Left kidney (tissue), 2 donors: ENCODE results near the gene ZDHHC22. TPM values are rescaled to one million over a fixed set of nuclear protein-coding genes. Genes with fewer than 3 reads are reported as not detected.

Source experiments
- DNase-seq: peaks from one replicate; pipeline ENCODE4 v3.0.0-alpha.2; 2013
- polyA plus RNA-seq: library from polyadenylated mRNA; unstranded; fragments of 120-200 nt; gene quantifications from one replicate; pipeline ENCODE4 v1.2.1, GENCODE V29; 2013; ENCODE audit not compliant: insufficient read length

ZDHHC22 gene
- polyA plus RNA-seq, 1 donor = 0.57 TPM

DNA sequence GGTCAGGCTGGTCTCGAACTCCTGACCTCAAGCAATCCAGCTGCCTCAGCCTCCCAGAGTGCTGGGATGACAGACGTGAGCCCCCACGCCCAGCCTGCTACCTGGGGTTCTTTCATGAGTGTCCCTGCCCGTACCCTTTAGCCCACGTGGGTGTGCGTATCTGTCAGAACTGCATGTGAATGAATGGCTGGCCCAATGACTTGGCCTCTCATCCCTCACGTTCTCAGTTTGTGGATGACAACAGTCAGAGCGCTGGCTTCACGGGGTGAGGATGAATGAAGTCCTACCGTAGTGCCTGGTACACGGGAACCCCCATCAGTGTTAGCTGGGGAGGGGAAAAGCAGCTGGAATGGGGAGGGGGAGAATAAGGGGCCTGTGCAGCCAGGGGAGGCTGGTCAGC lies 16.1 kb upstream of the ZDHHC22 start:
- no peak for DNase-seq

DNA sequence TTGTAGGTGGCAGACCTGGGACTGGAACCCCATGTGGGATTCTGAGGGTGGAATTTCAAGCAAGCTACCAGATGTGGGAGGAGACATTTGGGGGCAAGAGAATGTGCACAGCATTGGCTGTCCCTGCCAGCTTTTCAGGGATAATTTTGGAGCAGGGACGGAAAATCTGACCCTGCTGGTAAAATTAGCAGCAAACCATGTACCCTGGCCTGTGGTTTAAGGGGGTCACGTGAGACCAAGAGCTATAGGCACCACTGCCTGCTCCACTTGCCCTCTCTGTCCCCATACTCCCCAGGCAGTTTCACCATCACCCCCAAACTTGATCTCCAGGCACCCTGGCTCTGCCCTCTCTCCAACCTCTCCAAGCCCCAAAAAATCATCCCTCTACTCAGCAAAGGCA lies 13.5 kb upstream of the ZDHHC22 start:
- DNase-seq = no peak

DNA sequence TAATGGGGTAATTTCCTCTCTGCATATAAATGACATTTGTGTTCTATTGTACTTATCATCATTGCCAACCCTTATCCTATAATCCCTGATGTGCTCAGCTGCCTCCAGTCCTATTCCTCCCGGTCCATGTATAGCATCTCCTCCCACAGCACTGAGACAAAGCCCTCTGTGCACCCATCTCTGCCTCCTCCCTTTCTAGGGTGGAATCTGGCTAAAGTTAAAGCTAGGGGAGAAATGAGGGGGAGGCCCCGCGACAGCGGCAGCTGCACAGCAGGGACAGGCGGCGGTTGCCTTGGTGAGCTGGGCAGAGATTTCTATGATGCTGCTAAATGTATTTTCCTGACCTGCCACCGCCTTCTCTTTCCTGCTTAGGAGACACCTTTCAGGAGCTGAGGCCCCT lies 12.8 kb upstream of the ZDHHC22 start:
- DNase-seq = no peak

DNA sequence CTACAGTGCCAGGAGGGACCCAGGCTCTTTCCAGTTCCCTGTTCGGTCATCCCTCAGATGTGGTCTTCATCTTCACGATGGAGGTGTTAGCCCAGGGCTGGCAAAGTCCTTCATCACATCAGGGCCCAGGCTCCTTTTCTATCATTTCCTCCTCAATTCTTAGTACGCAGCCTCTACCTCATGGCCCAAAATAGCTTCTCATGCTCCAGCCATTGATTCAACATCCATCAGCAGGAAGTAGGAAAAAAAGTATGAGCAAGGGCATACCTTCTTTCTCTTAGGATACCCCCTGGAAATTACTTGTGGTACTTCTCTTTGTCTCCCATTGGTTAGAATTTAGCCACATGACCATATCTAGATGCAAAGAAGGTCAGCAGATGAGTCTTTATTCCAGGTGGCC lies 12.2 kb upstream of the ZDHHC22 start:
- no peak for DNase-seq

DNA sequence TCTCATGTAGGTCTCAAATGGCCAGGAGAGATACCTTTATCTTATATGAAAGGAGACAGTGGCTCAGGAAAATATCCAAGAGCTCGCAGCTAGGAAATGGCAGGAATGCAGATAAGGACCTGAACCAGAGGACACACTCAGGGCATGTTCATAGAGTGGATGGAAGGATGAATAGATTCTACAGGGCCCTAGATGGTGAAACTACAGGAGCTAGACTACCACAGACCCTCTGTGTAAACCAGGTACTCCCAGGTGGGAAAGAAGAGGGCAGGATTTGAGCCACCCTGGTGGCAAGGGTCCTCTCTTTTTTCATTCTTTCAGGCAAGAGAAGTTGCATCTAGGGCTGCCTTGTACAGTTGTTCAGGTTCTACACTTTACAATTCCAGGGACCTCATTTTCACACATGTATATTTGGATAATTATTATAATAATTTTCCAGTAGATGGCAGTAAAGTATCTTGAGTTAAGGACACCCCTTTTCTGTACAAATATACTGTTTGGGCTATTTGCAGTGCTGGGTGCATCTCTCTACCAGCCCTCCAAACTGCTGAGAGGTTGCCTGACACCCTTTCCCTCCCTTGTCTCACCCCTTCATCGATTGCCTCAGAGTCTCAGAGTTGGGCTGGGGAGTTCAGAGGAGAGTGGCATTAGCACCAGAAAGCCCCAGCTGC lies 10.5 kb upstream of the ZDHHC22 start:
- DNase-seq = no peak

DNA sequence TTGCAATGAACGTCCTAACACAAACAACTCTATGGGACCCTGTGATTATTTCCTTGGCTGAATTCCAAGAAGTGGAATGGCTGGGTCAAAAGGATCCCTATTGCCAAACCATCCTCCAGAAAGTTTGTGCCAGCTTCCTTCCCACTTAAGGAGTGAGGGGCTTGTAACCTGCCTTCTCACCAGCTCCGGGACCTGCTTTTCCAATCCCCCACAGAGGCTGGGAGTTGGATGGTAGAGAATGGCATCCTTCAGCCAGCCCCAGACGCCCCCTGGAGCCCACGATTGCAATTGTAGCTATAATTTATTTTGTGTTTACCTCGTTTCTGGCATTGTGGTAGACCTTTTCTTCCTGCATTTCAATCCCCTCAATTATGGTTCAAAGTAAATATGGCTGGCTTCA lies 9.7 kb upstream of the ZDHHC22 start:
- DNase-seq = no peak

DNA sequence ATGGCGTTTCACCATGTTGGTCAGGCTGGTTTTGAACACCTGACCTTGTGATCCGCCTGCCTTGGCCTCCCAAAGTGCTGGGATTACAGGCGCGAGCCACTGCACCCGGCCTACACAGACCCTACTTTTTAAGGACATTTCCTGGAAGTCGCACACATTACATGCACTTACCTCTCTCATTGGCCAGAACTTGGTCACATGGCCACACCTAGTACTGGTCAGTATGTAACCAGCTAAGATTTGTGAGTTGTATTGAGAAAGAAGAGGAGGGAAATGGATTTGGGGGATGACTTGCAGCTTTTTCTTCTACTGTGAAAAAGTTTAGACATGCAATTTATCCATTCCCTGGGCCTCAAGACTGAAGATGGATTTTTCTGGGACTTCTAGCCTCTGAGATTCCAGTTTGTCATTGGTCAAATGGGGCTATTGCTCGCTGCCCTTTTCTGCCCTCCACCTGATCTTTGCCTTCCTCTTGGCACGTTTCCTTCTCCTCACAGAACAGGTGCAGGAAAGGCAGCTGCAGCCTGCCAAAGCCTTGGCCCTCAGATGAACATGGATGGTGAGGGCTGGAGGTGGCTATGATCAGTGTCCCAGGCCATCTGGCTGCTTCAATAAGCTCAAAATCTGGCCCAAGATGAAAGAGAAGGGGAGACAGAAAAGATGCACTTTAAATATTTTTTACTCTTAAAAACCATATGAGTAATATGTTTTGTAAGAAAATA lies 7.1 kb upstream of the ZDHHC22 start:
- DNase-seq = no peak

DNA sequence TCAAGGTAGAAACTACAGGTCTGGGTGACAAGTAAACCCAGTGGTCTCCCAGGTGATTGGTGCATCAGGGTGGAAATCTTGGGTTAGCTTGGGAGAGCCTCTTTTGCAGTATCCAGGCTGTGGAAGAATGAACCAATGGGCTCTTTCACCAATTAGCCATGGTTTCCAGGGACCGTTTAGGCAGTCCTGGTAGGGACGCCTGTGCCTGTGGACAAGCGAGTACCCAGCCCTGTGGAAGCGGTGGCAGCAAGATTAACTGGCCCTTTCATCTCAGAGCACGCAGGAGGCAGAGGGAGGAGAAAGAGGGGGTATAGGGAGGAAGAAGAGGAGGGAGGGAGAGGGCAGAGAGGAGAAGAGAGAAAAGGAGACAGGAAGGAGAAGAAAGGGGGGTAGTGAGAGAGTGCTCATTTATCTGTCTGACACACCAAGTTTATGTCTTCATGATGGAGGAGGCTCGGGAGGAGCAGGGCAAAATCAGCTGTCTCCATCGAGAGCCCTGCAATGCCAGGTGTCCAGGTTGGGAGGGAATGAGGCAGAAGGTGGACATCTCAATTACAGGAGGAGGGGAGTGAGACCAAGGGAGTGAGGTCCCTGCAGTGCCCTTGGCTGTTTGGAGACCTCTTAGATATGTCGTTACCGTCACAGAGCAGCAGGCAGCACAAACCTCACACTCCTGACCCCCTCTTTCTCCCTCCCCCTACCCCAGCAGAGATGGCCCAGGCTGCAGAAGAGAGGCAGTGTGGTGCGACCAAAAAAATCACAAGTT lies 4.6 kb upstream of the ZDHHC22 start:
- no peak for DNase-seq

DNA sequence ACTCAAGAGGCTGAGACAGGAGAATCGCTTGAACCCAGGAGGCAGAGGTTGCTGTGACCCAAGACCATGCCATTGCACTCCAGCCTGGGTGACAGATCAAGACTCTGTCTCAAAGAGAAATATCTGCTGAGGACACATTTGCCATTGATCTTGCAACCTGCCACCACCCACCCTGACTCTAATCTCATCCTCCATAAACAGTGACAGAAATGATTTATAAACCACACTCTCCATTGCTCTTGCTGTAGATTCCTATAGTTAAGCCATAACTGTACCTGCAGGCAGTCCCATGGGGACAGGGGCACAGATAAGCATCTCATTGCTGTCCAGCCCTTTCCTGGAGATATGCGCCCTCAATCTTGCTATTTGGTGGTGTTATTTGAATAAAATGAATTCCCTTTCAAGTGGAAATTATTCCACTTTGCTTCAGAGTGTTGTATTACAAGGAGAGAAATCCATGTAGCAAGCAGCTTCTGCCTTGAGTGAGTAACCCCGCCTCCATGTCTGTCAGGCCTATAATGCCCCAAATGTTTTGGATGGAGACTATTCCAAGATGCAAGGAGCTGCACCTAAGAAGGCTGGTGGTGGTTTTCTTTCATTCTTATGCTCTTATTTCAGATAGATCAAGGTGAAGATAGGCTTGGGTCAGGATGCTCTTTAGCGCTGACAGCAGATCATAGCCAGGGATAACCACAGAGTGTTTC lies 3.0 kb upstream of the ZDHHC22 start:
- DNase-seq = no peak

DNA sequence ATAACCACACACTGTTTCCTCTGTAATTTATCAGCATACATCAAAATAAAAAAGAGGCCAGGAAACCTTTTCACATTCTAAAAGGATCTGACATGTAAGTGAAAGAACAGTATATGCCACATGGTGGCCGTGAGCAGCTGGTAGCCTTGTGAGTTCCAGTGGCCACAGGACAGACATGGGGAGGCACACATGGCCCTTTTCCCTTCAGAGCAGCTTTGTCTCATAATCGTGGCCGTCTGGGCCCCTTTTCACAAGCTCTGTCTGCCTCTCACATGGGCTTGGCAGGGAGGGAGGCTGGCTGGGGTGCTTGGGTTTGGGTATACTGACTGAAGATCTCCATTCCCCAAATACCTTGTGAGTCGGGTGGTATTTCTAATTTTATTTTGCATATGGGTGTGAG lies 1.5 kb upstream of the ZDHHC22 start:
- DNase-seq = no peak

DNA sequence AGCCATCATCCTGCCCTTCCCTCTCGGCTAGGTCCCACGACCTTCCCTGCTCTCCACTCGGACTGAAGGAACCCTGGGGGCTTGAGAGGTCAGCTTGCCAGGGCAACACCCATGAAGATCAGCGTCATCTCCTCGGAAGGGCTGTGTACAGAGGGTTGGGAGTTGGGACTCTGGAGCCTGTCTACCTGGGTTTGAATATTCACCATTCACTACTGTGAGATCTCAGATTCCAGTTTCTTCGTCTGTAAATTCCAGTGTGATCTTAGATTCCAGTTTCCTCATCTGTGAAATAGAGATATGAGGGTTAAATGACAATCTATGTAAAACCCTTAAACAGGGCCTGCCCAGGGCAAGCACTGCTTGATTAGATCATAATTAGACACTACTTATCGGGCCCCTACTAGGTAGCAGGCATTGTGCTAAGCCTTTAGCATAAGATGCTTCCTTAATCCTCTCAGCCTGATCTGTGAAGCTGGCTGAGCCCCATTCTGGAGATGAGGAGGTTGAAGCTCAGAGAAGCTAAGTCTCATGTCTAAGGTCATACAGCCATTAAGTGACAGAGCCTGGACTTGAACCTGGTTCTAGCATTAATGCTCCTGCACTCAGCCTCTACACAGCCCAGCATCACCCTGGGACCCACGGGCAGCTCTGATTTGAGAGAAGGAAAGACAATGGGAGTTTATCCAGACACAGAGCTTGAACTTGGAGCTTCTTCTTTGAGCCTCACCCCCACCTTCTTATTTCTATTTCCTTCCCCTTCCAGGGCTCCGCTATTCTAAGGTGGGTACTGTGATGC lies 612 bp upstream of the ZDHHC22 start:
- DNase-seq = no peak

DNA sequence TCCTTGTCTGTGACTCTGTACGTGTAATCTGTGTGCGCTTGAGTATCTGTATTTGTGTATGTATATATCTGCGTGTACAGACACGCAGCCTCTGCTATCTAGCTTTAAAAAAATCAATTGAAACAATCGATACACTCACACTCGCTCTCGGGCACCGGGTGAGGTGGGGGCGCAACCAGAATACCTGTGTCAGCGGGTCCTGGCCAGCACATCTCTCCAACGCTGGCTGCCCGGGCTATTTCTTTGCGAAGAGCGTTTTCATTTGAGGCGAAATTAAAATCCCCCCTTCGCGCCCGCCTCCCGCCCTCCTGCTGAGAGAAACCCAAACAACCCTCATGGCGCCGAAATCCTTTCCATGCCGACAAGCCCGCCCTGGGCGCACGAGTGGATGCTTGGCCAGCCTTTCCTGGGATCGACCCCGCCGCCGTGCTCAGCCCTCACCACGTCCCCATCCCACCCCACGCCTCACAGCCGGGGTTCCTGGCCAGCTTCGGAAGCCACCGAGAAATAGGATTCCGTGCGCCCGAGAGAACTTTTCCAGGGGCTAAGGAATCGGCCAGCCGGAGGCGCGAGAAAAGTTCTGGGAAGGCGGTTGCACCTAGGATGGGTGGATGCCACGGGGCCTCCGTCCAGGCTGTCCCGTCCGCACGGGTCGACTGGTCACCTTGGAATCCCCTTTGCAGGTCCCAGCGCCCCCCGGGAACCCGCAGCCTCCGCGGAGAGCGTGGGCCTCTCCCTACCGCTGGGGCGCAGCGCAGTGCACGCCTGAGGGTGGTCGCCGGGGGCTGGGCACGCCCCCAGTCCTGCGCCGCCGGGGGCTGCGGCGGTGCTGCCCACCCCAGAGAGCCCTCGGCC lies 1.0 kb downstream of the ZDHHC22 start:
- DNase-seq = no peak

DNA sequence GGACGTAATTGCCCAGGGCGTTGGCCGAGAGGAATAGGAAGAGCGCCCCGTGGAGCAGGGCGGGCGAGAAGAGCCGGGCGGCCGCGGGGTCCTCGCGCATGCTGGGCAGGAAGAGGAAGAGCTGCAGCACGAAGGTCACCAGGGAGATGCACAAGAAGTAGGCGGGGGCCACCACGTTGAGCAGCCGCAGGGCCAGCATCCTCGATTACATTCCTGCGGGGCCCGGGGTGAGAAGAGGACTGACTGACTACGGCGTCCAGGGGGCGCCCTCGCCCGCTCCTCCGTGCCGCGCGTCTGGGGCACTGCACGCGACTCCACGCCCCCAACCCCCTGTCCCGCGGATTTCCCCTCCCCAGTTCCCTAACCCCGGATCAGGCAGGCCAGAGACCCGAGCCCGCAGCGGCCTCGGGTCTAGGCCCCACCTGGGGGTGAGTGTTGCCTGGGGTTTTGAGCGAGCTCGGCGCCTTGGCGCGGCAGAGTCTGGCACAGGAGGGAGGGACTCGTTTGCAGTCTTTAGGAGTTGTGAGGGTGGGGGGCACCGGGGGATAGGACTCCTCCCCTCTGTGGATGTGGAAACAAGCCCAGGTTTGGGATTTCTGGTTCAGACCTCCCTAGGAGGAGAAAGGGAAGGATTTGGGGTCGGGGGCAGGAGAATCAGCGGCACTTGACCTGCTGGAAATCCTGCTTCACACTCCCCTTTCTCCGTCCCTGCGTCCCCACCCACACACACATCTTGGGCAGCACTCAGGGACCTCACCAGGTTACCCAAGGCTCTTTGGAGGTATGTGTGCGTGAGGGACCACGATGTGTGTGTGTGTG lies 1.8 kb downstream of the ZDHHC22 start:
- no peak for DNase-seq

DNA sequence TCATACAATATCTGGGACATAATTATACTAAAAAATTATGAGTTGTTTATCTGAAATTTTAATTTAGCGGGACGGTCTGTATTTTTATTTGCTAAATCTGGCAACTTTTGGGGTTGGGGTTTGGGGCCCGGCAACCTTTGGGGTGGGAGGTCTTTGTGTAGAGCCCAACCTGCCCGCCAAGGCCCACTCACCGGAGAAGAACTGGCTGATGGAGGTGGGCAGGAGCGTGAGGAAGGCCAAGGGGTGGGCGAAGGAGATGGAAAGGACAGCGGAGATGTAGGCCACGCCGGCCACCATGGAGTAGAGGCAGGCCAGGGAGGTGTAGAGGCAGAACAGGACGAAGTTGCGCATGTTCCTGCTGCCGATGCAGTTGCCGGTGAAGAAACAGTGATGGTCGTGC lies 2.6 kb downstream of the ZDHHC22 start:
- no peak for DNase-seq

DNA sequence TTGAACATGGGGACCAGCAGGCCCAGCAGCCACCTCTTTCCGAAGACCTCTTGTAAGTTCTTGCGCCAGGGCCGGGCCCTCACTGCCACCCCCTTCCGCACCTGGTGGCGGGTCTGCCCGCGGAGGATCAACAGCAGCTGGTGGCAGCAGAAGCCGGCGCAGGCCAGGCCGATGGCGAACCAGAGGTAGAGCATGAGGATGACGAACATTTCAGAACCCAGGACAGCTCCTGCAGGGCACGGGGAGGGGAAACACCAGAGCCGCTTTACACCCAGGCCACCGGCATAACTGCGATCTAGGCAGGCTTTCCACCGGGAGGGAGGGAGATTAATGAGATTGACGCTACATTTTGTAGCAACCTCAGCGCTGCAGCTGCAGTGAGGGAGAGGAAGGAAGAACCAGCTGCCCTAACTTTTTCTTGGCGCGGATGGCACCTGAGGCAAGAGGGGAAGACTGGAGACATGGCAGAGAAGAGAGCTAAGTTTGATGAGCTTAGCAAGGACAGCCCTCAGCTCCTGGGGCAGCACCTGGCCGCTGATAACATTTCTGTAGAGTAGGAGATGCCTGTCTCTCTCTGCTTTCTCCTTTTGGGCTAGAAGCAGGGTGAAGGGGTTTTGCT lies 7.8 kb downstream of the ZDHHC22 start:
- DNase-seq = peak; percentile 92

DNA sequence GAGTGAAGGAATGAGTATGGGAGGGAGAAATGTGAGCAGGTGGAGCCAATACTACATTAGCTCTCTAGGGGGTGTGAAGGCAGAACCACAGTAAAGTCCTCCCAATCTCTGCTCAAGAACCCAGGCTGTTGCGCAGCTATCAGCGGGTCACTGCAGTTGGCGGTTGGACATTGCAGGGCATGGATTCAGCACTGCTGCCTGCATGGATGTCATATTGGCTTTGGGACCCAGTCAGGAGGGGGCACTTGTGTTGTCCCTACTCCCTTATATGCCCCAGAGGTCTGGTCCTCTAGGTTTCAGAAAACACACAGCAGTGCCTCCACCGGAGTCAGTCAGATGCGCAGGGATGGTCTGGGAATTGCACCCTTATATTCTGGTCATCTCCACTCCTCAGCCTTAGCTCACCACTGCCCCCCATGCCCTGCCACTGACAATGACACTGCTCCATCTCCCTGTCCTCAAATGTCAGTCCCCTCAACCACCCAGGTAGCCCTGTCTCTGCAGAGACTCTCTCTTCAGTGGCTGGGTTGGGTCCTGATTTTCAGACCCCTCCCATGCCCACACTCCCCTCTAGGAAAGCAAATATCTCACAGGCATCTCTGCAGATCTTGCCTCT lies 9.6 kb downstream of the ZDHHC22 start:
- DNase-seq = no peak

DNA sequence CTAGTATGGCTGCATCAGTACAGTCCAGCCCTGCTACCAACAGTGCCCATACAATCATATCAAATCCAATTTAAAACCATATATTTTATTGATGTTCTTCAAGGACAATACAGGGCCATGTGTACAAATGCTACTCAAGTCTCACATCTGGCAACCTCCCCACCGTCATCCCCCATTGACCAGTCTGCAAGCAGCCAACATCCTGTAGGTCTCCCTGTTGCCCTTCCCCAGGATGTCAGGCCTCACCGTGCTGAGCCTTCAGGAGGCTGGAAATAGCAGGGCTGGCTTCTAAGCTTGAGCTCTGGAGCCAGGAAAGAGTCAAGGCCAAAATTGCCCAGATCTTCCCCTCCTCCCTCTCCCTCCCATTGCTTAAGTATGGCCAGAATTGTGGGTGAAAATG lies 10.4 kb downstream of the ZDHHC22 start:
- DNase-seq = no peak

DNA sequence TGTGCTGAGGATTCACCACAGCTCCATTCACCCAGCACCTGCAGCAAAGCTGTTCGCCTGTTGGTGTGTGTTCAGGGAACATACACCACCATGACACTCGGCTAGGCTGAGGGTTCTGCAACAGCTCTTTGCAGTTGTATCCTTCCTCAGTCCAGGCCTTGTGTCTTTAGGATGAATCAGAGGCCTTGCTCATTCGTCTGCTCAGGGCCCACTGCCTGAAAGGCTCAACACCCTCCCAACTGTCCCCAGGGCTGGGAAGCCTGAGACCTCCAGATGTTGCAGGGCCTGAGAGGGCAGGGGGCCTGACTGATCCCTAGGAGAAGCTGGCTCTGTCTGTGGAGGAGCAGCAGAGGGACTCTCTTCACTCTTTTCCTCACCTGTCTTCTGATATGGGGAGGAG lies 11.2 kb downstream of the ZDHHC22 start:
- DNase-seq = no peak

DNA sequence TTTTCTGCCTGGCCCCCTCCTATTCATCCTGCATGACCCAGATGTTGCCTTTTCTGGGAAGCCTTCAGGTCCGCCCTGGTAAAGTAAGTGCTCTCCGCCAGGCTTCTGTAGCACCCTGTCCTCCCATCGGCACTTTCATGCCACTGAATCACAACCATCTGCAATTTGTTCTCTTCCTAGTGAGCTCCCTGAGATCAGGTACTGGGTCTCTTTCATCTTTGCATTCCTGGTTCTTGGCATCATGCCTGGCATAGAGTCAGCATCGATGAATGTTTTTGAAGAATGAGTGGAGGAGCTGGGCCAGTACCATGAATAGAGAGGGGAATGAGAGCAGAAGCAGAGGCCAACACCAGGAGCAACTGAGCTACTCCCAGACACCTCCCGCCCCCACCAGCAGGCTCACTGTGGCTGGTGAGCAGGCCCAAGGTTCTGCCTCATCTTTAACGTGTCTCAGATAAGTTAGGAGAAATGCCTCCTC lies 13.1 kb downstream of the ZDHHC22 start:
- DNase-seq = no peak
